Ovary (tissue), 9 donors: ENCODE data around the gene LANCL1. TPM values are rescaled to one million over a fixed set of nuclear protein-coding genes. Genes with fewer than 3 reads are reported as not detected.
"Not testable (repeated sequence)": the region's sequence is repeated elsewhere in the genome, so short reads cannot be mapped to it uniquely, and the experiment has no call there.

Experiments
- DNase-seq, 5 donors: peaks; one replicate each; pipeline ENCODE4 v3.0.0-alpha.2; 2019 to 2020
- H3K27ac ChIP-seq, 2 donors: fragments of 200-600 bp; one replicate each; pipeline versions ENCODE4 v1.5.1 to v1.8.0; 2019 to 2022
- H3K27me3 ChIP-seq: fragments of 200-600 bp; one replicate; pipeline ENCODE4 v1.8.0; 2022
- H3K36me3 ChIP-seq: fragments of 200-600 bp; sonication (generic); one replicate; pipeline ENCODE4 v1.5.1; 2019
- H3K4me1 ChIP-seq: one replicate; pipeline ENCODE4 v1.8.1; 2013; ENCODE audit warnings: mild to moderate bottlenecking, moderate library complexity; ENCODE audit not compliant: insufficient read depth
- H3K4me3 ChIP-seq: fragments of 200-600 bp; sonication (generic); one replicate; pipeline ENCODE4 v1.5.1; 2017
- H3K9me3 ChIP-seq, 2 donors: fragments of 200-600 bp in 1 of 2; sonication (generic) in 1 of 2; one replicate each; pipeline versions ENCODE4 v1.5.1 to v1.8.1; 2013 to 2019; ENCODE audit warnings: mild to moderate bottlenecking in 1 of 2, moderate library complexity in 1 of 2
- EP300 ChIP-seq: sonication (generic); formaldehyde crosslinking; IDR thresholded peaks from one replicate; pipeline ENCODE4 v1.6.1; 2017; ENCODE audit warnings: antibody characterized with exemption
- POLR2A ChIP-seq: fragments of 450-650 bp; IDR thresholded peaks from one replicate; pipeline ENCODE4 v1.6.1; 2017; ENCODE audit warnings: antibody characterized with exemption, mild to moderate bottlenecking, moderate library complexity
- whole genome bisulfite sequencing, 3 donors: extraction: QIAGEN DNeasy Blood & Tissue Kit in 1 of 3; methylation state at CpG; one replicate each; pipeline versions ENCODE4 v1.1.5 to v1.1.7; 2013 to 2017; 5-methylcytosine and 5-hydroxymethylcytosine counted together
- intact Hi-C, 4 donors: fragments of 100-400 bp; cut with DNase I; formaldehyde crosslinking; loops; one replicate each; pipeline versions ENCODE4 v1.11.0 to v1.15.1; 2022 to 2023
- polyA plus RNA-seq, 2 donors: library from polyadenylated mRNA; stranded (reverse); fragments of 200-250 nt in 1 of 2; fragments of 350-450 nt in 1 of 2; fragmentation: Illumina TruSeq in 1 of 2; extraction: RNeasy Lipid Tissue Mini Kit (QIAGEN cat#74804) in 1 of 2; gene quantifications; one replicate each; pipeline ENCODE4 v1.2.3, GENCODE V29; 2013 to 2014
- total RNA-seq, 7 donors: library from RNA; depleted of rRNA in 2 of 7; stranded (reverse); fragments of >200 nt in 2 of 7; fragmentation: NEBNext Ultra II Directional in 3 of 7; extraction: Animal tissue kit (Norgen Biotek cat#: 25700) in 3 of 7; gene quantifications; one replicate each; pipeline versions ENCODE4 v1.1.0 to v1.2.4, GENCODE V29; 2016 to 2023
- TF ChIP-seq, protein P1 (sequence below), 3 donors: fragments of 450-650 bp in 2 of 3; fragments of 200-600 bp in 1 of 3; IDR thresholded peaks; one replicate each; pipeline versions ENCODE4 v1.5.1 to v1.8.0; 2016 to 2022; ENCODE audit warnings: antibody characterized with exemption in 3 of 3, mild to moderate bottlenecking in 1 of 3
- donor health status: DM: no; HTN: no; CAD: no; lungs with moderate emphysema.
- donor health status: DM: no; HTN: no; CAD: no.
- donor health status: Bipolar disorder and iron deficiency.
- donor health status: DM: yes; HTN: yes; CAD: no.
- donor health status: DM: no; HTN: no; CAD: no.
- donor health status: DM: yes; HTN: yes; CAD: no.

The LANCL1 gene
- total and polyA plus RNA-seq, 9 donors, result 21.6 to 44.7 (median 39.7) TPM

DNA sequence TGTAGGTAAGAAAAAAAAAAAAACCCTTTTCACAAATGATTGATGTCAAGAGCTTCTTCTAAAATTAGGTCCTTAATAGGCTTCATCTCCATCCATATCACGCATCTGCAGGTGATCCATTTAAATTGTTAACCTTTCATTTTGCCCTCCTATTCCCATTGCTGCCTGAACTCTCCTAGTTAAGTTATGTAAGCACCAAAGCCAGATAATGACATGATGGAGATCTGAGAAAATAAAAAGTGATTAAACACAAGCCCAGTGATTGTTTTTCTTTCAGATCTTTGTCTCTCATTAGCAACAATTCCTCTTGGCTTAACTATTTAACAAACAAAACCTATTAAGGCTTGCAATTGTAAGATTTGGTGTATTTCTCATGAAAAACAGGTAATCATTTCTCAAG lies 20.0 kb downstream of the LANCL1 start:
- no peaks in the 10 kb centered on the region for H3K27me3 ChIP-seq
- no peaks in the 10 kb centered on the region for H3K4me1 ChIP-seq
- DNase-seq, result no peak
- intact Hi-C loops, result no loop called here
- H3K9me3 ChIP-seq, result no peaks in the 10 kb centered on the region
- TF ChIP-seq, protein P1, sequence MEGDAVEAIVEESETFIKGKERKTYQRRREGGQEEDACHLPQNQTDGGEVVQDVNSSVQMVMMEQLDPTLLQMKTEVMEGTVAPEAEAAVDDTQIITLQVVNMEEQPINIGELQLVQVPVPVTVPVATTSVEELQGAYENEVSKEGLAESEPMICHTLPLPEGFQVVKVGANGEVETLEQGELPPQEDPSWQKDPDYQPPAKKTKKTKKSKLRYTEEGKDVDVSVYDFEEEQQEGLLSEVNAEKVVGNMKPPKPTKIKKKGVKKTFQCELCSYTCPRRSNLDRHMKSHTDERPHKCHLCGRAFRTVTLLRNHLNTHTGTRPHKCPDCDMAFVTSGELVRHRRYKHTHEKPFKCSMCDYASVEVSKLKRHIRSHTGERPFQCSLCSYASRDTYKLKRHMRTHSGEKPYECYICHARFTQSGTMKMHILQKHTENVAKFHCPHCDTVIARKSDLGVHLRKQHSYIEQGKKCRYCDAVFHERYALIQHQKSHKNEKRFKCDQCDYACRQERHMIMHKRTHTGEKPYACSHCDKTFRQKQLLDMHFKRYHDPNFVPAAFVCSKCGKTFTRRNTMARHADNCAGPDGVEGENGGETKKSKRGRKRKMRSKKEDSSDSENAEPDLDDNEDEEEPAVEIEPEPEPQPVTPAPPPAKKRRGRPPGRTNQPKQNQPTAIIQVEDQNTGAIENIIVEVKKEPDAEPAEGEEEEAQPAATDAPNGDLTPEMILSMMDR (IDR thresholded peaks at IDR 0.05), result no peak
- TF ChIP-seq EP300 (no peak), POLR2A (no peak)
- no peaks in the 10 kb centered on the region for H3K36me3 ChIP-seq
- no peak overlapping the region for H3K27ac ChIP-seq
- 94 to 96% (median 95%) methylated on average over 1 of the region's 1 CpG for WGBS, 3 donors
- no peak overlapping the region for H3K4me3 ChIP-seq

DNA sequence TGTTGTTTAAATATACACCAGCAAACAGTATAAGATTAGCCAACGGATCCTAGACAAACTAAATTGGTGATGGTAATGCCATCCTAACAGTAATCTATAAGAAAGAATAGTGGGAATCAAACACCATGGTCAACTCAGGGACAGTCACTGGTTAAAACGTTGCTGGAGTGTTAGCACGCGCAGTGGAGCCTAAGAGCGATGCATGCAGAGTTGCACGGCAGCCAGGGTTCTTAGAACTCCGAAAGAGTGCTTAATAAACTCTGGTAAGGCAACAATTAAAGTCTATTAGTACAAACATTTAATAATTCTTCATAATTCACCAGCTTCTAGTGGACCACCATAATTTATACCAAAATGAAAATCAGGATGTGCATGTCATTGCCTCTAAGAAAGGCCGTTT lies 22.2 kb downstream of the LANCL1 start:
- no peak overlapping the region for H3K27ac ChIP-seq
- H3K9me3 ChIP-seq, result no peaks in the 10 kb centered on the region
- TF ChIP-seq EP300 (no peak), POLR2A (no peak)
- H3K27me3 ChIP-seq, result no peaks in the 10 kb centered on the region
- no peak for DNase-seq
- H3K4me1 ChIP-seq, result no peaks in the 10 kb centered on the region
- H3K4me3 ChIP-seq, result no peak overlapping the region
- intact Hi-C loops, result no loop called here
- 79 to 89% (median 86%) methylated on average over 8 of the region's 8 CpGs for WGBS, 3 donors
- H3K36me3 ChIP-seq, result no peaks in the 10 kb centered on the region

DNA sequence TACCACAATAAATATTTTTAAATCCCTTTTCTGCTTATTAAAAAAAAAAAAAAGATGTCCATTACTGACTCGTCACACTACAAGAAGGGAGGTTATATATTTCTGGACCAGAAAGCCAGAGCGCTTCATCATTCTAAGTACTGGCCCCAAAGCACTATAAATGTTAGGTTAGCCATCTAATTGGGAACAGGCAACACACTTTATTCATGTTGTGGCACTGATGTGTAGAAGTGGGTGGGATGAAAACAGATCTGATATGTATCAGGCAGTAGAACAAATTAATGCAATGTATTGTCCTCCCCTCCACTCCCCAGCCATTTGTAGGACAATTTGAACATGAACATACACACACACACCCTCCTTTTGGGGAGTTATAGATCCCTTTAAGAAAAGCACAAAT lies 24.4 kb downstream of the LANCL1 start:
- no peaks in the 10 kb centered on the region for H3K4me1 ChIP-seq
- no peaks in the 10 kb centered on the region for H3K27me3 ChIP-seq
- no peak for DNase-seq
- H3K4me3 ChIP-seq, result no peak overlapping the region
- H3K36me3 ChIP-seq, result no peaks in the 10 kb centered on the region
- no peak overlapping the region for H3K27ac ChIP-seq
- TF ChIP-seq EP300 (no peak), POLR2A (no peak)
- TF ChIP-seq, protein P1 (IDR thresholded peaks at IDR 0.05), result no peak
- WGBS, 3 donors, result 97 to 99% (median 98%) methylated on average over 2 of the region's 2 CpGs
- H3K9me3 ChIP-seq, result no peaks in the 10 kb centered on the region
- intact Hi-C loops, result no loop called here

DNA sequence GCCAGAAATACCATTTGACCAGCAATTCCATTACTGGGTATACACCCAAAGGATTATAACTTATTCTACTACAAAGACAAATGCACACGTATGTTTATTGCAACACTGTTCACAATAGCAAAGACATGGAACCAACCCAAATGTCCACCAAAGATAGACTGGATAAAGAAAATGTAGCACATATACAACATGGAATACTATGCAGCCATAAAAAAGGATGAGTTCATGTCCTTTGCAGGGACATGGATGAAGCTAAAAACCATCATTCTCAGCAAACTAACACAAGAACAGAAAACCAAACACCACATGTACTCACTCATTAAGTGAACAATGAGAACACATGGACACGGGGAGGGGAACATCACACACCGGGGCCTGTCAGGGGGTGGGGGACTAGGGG lies 25.6 kb downstream of the LANCL1 start:
- WGBS, 3 donors, result 96 to 100% (median 97%) methylated on average over 3 of the region's 3 CpGs
- H3K9me3 ChIP-seq, H3K4me1 ChIP-seq, DNase-seq, H3K36me3 ChIP-seq, H3K27ac ChIP-seq, H3K4me3 ChIP-seq, intact Hi-C loops, H3K27me3 ChIP-seq: not testable (repeated sequence)

DNA sequence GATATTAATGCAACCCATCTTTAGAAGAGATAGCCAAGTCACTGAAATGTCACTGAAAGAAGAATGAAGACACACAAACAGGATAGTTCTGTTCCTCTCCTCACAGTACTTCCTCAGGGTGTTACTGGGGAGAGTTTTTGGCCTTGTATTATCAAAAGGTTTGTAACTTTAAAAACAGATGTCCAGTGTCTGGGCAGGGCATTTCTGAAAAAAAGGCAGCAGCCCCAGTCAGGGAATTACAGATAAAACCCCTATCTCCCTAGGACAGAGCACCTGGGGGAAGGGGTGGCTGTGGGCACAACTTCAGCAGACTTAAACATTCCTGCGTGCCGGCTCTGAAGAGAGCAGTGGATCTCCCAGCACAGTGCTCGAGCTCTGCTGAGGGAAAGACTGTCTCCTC lies 30.8 kb downstream of the LANCL1 start:
- Histone ChIP-seq H3K4me3 (no peak overlapping the region), H3K4me1 (peaks cover 1% of the 10 kb centered on the region), H3K36me3 (no peaks in the 10 kb centered on the region), H3K27me3 (no peaks in the 10 kb centered on the region), H3K27ac (no peak overlapping the region), H3K9me3 (no peaks in the 10 kb centered on the region)
- 89 to 96% (median 94%) methylated on average over 3 of the region's 3 CpGs for WGBS, 3 donors
- DNase-seq, result no peak
- intact Hi-C loops, result no loop called here
- TF ChIP-seq POLR2A (no peak), EP300 (no peak)
- TF ChIP-seq, protein P1 (IDR thresholded peaks at IDR 0.05), result no peak
